Upper lobe of left lung (tissue), 4 donors: ENCODE results near the gene MORC3.
"Not testable (repeated sequence)": the region's sequence is repeated elsewhere in the genome, so short reads cannot be mapped to it uniquely, and the experiment has no call there.

Experiments
- EP300 ChIP-seq, 4 donors: sonication (generic); formaldehyde crosslinking; IDR thresholded peaks; one replicate each; pipeline ENCODE4 v1.5.1; 2017; ENCODE audit warnings: antibody characterized with exemption in 4 of 4, control low read depth in 2 of 4
- TF ChIP-seq, protein P1 (sequence below), 6 experiments: fragments of 450-650 bp in 4 of 6; fragments of 200-600 bp in 2 of 6; sonication (generic) in 2 of 6; IDR thresholded peaks; one replicate each; pipeline ENCODE4 v1.5.1; 2016 to 2019; ENCODE audit warnings: antibody characterized with exemption in 6 of 6

DNA sequence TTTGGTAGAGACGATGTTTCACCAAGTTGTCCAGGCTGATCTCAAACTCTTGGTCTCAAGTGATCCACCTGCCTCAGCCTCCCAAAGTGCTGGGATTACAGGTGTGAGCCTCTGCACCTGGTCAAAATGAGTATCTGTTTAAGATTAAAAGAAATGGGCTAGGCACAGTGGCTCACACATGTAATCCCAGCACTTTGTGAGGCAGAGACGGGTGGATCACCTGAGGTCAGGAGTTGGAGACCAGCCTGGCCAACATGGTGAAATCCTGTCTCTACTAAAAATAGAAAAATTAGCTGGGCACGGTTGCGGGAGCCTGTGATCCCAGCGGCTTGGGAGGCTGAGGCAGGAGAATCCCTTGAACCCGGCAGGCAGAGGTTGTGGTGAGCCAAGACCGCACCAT, 22.6 kb downstream of the MORC3 start:
- TF ChIP-seq, protein P1, sequence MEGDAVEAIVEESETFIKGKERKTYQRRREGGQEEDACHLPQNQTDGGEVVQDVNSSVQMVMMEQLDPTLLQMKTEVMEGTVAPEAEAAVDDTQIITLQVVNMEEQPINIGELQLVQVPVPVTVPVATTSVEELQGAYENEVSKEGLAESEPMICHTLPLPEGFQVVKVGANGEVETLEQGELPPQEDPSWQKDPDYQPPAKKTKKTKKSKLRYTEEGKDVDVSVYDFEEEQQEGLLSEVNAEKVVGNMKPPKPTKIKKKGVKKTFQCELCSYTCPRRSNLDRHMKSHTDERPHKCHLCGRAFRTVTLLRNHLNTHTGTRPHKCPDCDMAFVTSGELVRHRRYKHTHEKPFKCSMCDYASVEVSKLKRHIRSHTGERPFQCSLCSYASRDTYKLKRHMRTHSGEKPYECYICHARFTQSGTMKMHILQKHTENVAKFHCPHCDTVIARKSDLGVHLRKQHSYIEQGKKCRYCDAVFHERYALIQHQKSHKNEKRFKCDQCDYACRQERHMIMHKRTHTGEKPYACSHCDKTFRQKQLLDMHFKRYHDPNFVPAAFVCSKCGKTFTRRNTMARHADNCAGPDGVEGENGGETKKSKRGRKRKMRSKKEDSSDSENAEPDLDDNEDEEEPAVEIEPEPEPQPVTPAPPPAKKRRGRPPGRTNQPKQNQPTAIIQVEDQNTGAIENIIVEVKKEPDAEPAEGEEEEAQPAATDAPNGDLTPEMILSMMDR (IDR thresholded peaks at IDR 0.05), result not testable (repeated sequence)
- not testable (repeated sequence) for TF ChIP-seq EP300 (IDR thresholded peaks at IDR 0.05)
